NCI-H187 treated with DMSO at 0.1 percent for 48 hours (cell line): ENCODE measurements around the gene UCHL1.
A peak's percentile ranks its signal among the peaks of the same experiment; 100 is the strongest.

Experiments
- DNase-seq: peaks from one replicate; lab custom pipeline; 2025; lab: John Stamatoyannopoulos, UW

UCHL1 gene

DNA sequence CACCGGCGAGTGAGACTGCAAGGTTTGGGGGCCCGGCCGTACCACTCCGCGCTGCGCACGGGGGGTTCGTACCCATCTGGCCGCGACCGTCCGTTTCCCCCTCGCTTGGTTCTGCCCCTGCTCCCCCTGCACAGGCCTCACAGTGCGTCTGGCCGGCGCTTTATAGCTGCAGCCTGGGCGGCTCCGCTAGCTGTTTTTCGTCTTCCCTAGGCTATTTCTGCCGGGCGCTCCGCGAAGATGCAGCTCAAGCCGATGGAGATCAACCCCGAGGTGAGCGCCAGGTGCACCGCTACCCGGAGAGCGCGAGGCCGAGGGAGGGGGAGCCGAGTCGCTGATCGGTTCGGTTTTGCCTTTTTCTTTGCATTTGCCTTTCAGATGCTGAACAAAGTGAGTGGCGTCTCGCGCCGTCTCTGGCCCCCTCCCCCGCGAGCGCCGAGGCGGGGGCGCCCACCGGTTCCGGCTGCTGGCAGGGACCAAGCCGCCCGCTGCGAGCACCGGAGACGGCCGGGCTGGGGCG is at the start of gene UCHL1:
TSS of gene UCHL1 (plus strand) at position 189 of the 517 bp plus-strand sequence. CDS start at position 238, 49 bp downstream.
- peak; percentile 91 for DNase-seq

- no peak for DNase-seq
These were observed 49.4 kb upstream of the UCHL1 start for GRCh38 chr4:41207291-41207831.

GRCh38 chr4:41209187-41209586 is 47.5 kb upstream of the UCHL1 start:
- no peak for DNase-seq

GRCh38 chr4:41209901-41210300 is 46.8 kb upstream of the UCHL1 start:
- no peak for DNase-seq

GRCh38 chr4:41211951-41212615 is 44.6 kb upstream of the UCHL1 start:
- DNase-seq: no peak

GRCh38 chr4:41212616-41213203 is 44.0 kb upstream of the UCHL1 start:
- peak; percentile 22 for DNase-seq

DNA sequence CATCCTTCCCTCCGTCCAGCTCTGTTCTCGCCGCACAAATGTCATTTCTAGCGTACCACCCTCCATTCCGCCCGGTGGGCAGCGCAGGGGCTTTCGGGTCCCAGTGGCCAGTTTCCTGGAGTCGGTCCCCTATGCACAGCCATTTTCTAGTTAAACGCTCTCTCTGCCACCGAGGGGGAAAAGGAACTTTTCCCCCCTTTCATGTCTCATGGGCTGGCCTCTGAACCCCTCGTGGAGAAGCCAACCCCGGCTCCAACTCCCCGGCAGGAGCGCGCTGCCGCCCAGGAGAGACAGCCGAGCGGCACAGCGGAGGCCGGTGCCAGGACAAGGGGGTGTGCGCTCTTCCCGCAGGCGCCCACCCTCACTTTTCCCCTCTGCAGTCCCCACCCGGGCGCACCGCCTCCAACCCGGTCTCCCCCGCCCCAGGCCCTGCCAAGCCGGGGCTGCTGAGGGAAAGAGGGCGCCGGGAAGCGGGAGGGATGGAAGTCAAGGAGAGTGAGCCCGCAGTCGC is 43.0 kb upstream of the UCHL1 start:
- DNase-seq: no peak

GRCh38 chr4:41214136-41214824 is 42.4 kb upstream of the UCHL1 start, which contains the start of gene APBB2:
Gene APBB2 (minus strand): TSS chr4:41214542. CDS start chr4:41033254, 181,288 bp downstream.
- DNase-seq: peak; percentile 90

DNA sequence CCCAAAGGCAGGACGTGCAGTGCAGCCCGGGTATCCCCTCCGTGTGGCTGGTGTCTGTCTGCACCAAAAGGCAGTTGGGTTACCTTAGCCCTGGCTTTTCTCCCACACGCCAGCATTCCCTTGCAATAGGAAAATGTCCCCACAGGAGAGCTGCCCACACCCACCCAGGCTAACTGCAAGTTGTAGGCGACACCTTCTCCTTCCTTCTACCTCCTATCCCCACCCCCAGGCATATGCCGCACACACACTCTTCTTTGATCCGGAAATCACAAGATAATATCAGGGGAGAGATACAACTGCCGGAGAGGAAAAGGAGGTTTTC is 41.9 kb upstream of the UCHL1 start:
- no peak for DNase-seq

- no peak for DNase-seq
These were observed 41.6 kb upstream of the UCHL1 start for GRCh38 chr4:41215155-41215554.

GRCh38 chr4:41215969-41216293 is 40.8 kb upstream of the UCHL1 start:
- DNase-seq: no peak

- DNase-seq: peak; percentile 46
These were observed 40.3 kb upstream of the UCHL1 start for GRCh38 chr4:41216294-41217019.

DNA sequence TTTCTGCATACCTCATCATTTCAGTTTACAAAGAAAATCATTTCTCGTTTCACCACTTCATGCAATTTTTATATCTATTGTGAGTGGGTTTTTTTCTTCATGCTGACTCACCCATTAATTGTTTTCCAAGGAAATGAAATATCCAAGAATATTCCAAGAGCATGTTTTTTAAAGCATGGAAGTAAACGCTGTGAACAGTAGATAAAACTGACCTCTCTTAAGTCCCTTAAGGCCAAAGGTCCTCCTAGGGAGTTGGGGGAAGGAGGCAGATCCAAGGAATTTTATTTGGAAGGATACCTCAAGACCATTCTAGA is 39.8 kb upstream of the UCHL1 start:
- DNase-seq: no peak

DNA sequence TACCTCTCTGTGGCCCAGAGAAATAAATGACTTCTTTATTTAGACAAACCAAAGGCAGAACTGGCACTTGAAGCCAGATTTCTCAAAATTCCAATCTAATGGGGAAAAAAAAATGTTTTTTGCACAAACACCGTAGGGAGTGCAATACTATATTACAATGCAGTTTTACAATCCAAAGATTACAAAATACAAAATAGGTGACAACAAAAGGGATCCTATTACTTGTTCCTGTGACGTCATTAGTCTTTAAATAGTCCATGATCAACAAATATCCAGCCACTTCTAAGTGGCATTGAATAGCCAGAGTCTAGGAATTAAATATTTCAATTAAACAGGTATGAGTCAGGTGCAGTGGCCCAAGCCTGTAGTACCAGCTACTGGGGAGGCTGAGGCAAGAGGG is 39.4 kb upstream of the UCHL1 start:
- DNase-seq: no peak

GRCh38 chr4:41218703-41219102 is 38.0 kb upstream of the UCHL1 start:
- no peak for DNase-seq

DNA sequence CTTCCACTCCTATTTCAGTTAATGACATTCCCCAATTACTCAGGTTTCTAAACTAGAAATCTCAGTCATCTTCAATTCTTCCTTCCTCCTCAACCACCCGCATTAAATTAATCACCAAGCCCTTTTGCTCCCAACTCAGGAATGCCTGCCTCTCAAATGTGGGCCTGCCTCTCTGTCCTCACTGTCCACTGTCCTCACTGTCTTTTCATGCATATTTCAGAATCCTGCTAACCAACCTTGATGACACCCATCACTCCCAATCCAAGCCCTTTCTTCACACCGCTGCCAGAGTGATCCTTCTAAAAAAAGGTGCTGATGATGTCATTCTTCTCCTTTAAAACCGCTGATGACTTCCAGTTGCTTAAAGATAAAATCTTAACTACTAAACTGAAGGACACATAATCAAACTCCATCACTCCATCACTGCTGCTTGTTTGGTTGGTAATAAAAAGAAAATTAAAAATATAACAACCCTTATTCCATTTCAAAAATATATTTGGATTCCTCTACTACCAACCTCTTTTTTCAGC is 37.2 kb upstream of the UCHL1 start:
- no peak for DNase-seq

DNA sequence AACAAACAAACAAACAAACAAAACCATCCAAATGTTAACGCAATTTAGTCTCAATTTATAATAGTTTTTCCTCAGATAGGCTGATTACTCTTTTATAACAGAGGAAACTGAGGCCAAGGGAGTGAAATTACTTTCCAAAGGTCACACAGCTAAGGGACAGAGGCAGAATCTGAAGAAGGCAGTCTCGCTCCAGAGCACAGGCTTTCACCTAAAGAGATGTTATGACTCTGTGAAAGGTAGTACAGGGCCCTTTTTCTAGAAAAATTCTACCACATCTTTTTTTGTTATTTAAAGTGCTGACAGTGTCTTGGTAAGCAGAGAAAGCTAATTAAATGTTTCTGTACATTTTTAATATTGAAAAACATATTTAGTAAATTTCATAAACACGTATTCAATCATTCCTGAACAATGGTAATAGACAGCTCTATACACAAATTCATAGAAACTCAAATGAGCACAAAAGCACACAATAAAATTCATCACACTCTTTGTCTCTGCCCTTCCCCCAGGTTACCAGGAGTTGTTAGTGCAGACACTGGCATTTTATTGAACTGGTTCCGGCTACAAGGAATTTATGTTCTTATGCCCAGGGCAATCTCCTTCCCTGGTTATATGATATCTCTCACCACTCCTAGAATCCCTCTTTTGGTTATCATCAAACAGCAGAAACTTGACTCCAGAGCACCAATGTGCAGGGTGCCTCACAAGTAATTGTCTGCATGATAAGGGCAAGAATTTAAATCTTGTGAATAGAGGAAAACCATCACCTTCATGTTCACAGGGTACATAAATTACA is 34.7 kb upstream of the UCHL1 start:
- DNase-seq: no peak

- DNase-seq: no peak
These were observed 28.8 kb upstream of the UCHL1 start for GRCh38 chr4:41227902-41228301.

DNA sequence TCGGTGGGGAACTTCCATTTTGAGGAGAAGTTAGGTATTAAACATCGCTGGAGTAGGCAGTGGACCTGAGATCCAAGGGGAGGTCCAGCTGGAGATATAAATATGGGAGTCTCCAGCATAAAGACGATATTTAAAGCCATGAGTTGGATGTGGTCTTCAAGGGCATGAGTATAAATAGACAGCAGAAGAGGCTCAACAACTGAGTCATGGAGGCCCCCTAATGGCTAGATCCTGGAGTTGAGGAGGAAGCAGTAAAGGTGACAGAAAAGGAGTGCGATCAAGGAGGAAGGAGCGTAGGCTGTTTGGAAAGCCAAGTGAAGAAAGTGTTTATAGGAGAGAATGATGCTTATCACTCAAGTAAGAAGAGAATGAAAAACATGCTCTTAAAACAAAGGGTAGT is 24.3 kb upstream of the UCHL1 start:
- DNase-seq: no peak

GRCh38 chr4:41232856-41233255 is 23.9 kb upstream of the UCHL1 start:
- no peak for DNase-seq

DNA sequence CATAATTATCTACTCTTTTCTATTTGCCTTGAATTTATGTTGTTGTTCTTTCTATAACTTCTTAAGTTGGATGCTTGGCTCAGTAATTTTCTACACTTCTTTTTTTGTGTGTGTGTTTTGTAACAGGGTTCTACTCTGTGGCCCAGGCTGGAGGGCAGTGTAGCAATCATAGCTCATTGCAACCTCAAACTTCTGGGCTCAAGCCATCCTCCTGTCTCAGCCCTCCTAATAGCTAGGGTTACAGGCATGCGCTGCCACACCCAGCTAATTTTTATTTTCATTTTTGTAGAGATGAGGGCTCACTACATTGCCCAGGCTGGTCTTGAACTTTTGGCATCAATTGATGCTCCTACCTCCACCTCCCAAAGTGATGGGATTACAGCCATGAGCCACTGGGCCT is 20.7 kb upstream of the UCHL1 start:
- no peak for DNase-seq
